Inferior parietal cortex (tissue), 1 donor: ENCODE results near the gene BCAR3.
"Not testable (repeated sequence)": the region's sequence is repeated elsewhere in the genome, so short reads cannot be mapped to it uniquely, and the experiment has no call there.

Experiments
- DNase-seq: peaks from one replicate; pipeline ENCODE4 v3.0.0-alpha.2; 2016; ENCODE audit errors: extremely low spot score

BCAR3 gene

DNA sequence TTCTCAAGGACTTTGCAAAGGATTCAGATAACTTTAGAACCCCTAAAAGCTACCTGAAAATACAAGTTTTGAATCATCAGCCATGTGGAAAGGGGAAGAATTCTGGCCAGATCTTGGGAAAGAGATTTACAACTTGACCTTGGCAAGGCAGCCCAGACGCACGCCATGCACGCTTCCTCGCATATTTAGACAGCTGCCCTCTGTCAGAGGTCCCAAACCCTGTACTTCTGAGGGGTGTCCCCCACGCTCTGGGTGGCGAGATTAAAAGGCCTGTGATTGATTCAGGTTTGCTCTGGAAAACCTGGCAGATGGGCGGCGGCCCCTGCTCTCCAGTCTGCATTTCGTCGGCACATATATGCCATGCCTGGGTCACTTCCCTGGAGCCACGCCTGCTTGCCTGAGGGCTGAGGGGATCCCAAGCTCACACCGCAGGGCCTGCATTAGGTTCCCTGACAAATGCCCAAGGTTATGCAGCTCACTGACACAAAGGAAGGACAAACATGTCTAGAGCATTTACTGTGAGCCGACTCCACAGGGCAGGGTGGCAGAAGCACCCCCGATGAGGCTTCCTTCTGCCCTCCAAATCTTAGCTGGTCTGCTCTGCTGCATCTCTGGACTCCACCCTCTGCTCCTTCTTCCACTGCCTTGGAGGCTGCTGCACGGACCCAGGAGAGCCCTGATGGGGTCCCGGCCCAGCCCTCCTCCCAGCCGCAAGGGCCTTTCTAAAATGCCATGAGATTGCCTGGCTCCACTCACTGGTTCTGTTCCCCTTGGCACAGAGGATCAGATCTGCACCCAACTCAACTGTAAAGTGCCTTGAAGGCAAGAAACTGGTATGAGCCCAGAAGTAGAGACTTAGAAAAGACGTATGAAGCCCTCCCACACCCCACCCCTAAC, 103.9 kb downstream of the BCAR3 start:
- no peak for DNase-seq

DNA sequence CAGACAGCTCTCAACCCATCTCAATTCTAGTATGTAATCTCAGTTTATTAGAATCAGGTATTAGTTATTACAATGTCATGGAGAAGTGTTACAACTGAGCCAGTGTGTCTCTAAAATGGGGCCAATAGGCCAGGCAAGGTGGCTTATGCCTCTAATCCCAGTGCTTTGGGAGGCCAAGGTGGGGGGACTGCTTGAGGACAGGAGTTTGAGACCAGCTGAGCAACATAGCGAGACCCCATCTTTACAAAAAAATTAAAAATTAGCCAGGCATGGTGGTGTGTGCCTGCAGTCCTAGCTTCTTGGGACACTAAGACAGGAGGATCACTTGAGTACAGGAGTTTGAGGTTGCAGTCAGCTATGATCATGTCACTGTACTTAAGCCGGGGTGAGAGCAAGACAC, 104.9 kb downstream of the BCAR3 start:
- DNase-seq, result no peak

DNA sequence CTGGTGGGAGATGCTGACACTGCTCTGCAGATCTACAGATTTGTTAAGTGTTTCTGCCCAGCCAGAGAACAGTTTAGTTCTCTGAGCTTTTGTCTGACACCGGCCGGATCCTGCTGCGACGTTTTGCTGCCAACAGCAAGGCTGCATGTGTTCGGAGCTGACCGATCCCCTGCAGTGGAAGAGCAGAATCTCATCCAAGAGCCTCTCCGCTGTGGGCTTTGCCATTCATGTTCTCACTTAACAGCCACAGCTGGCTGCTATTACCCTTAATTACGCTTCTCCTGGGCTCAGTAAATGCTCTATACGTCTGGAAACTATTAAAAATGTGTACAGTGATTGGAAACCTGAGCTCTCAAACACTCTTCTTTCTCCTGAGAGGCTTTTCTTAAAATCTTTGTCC, 105.3 kb downstream of the BCAR3 start:
- DNase-seq, result no peak

DNA sequence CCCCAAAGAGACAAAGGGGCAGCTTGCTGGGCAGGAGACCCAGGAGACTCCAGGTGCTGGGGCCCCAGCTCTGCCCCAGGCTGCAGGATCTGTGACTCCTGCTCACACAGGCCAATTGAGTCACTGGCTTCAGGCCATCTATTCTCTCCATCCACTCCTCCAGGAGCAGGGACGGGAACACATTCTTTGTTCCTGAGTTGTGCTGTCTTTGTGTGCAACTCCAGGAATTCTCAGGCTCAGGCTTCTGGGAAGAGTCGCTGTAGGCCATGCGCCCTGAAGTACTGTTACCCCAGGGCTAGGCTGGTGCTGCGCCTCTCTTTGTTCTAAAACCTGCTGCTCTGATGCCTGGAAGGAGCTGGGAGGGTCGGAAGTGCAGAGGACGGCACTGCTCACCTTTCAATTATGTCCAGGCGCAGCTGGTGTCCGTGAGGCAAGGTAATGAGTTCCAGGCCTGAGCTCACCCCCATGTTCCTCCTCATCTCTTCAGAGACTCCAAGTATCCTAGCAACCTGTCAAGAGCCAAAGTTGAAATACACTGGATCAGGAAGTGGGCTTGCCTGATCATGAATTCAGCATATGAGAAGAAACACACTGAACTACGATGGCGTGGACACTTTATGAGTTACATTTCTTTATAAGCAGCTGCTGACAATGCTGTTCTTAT, 105.9 kb downstream of the BCAR3 start:
- DNase-seq, result no peak

DNA sequence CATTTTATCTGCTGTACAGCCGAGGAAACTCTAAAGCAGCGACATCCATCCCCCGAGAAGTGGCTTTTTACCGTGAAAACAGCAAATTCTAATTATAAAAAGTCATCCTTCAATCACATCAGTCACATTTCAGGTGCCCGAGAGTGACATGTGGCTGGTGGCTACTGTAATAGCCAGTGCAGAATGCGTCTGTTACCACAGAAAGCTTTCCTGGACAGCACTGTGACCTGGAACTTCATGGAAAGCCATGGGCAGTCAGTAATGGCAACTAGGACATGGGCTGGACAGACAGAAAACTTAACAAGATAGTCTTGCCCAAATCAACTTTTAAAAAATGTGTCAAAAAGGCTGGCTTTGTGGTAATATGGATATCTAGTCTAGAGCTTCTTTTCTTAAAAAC, 106.6 kb downstream of the BCAR3 start:
- DNase-seq, result no peak

DNA sequence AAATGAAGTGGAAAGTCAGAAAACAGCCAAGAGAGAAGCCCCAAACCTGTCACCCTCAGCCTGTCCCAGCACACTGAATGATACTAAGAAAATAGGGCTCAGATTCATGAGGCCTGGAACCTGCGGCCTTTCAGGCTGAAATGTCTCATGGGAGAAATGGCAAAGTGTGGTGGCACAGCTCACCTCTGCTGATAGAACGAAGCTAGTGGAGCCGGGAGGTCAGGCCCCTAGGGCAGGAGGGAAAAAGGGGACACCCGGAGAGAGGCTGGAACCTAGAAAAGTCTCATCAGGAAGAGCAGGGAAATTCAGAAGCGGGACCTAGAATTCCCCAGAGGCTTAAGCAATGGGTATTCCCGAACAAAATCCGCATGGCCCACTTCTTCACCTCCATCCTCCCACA, 107.1 kb downstream of the BCAR3 start:
- no peak for DNase-seq

DNA sequence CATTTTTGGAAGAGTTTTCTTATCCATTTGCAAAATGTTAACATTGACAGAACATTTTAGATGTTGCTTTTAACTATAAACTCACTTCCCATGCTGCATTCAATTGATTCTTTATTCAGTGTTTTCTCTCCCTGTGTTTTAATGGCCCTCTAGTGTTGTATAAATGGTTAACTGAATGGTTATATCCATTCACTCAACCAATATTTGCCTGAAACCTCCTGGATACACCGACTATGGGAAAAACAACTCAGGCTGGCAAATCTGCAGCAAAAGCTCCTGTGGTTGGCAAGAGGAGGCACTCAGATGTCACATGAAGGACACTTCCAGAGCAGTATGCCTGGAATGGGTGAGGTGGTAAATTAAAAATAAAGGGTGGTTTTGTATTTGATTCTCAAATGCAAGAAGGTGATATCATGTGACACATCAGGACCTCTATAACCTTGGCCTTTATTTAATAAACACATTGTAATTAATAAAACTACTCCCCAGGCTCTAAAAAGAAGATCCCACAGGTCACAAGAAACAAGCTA, 107.6 kb downstream of the BCAR3 start:
- no peak for DNase-seq

DNA sequence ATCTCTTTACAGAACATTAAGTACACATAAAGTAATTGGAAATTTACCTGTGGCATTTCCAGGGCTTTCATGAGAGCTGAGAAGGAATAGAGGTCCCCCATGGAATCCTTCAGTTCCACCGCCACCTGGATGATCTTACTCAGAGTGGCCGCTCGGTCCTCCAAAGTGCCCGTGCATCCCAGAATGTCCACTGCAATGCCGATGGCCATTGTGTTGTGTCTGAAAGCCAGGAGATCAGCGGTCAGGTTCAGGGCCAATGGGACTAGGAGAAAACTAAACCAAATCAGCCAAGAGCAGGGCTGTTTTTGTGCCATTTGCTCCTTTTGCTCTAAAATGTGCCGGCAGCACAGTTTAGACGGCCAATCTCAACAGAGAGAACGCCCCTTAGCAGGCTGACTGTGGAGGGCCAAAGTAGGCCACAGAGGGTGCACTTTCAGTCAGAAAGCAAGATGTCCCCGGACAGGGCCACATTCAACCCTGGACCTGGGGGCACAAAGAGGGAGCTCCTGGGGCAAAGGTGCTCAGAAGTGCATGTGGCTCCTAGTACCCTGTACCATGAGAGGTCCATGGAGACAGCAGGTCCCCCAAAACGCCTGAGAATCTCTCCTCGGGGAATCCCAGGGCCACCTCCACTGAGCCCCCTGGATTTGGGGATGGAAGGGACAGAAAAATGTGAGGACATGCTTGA, 109.9 kb downstream of the BCAR3 start:
- DNase-seq, result no peak

DNA sequence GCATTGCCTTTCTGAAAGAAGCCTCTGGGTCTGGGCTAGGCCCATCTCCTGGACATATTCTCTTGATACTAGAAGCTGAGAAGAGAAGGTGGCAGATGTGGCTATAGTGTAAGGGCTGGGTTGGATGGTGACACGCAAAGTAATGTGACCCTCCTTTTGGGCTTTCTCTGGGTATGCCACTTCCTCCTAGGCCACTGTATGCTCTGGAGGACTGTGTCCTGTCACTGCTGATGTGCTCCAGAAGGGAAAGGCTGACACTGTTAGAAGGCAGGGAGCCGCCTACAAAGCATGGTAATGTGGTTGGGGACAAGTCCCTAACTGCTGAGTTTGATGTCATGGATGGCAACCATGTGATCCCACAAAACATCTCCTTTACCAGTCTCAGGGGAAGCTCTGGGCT, 112.1 kb downstream of the BCAR3 start:
- DNase-seq, result no peak

DNA sequence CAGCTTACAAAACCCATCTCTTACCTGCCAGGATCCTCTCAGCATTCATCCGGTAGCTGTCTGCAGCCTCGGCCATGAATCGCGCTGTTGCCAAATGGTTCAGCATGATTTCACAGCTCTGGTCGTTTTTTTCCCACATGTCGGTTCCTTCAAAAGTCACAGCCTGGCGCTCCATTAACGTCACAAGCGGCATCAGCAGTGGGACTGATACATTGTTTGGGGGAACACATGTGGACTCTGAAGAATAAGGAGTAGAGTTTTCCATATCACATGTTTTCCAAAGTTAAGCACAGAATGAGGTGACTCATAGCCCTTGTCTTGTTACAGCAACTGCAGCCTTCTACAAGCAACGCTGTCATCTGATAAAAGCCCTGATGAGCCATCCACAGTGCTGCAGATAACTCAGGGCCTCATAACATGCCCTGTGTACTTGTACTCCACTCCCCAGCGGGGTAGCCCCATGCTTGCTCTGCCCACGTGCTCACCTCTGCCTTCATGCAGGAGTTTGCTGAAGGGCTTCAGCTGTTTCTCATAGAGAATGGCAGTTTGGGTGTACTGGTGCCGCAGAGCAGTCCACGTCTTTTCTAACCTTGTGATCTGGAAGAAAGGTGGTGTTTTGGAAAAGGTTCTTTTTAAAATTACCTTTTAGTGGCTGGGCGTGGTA, 114.2 kb downstream of the BCAR3 start:
- peak; percentile 50 for DNase-seq

DNA sequence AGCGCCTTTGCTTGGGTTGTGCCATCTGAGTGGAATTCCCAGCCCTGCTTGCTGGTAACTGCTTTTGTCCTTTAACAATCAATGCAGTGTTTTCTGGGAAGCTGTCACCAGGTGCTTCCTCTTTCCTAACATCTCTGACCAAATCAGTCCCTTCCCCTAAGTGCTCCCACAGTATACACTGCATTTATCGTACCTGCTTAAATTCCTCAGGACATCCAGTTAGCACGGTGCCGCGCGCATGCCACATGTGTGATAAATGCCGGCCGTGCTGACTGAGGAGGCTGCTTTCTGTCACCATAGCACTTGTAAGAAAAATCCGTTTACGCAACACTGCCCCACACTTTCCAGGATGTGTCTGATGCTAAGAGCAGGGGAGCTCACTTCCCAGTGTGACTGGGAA, 115.4 kb downstream of the BCAR3 start:
- no peak for DNase-seq

DNA sequence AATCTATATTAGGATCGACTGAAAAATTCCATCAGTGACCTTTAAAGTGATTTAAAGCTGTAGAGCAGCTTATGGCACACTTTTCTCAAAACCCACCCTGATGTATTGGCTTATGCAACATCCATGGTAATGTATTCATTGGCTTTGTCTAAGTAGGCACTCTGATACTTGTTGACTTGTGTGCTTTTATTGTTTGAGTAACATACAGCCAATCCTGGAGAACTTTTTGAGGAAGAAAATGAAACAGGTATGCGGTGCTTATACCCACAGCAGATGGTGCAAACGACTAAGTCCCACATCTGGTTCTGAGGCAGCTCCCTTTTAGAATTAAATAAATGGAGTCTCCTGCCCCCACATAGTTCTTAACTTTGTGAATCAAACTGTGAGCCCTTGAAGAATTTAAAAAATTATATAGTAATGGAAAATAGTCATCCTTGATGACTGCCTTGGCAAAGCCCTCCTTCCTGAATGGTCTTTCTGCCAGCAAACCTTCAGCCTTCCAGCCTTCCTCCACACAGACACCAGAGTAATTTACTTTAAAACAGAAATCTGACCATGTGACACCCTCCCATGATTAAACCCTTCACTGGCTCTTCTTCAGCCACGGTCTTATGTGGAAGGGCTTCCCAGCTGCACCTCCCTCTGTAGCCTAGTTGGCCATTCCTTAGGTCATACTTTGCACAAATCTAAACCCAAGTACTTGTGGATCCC, 116.0 kb downstream of the BCAR3 start:
- no peak for DNase-seq

DNA sequence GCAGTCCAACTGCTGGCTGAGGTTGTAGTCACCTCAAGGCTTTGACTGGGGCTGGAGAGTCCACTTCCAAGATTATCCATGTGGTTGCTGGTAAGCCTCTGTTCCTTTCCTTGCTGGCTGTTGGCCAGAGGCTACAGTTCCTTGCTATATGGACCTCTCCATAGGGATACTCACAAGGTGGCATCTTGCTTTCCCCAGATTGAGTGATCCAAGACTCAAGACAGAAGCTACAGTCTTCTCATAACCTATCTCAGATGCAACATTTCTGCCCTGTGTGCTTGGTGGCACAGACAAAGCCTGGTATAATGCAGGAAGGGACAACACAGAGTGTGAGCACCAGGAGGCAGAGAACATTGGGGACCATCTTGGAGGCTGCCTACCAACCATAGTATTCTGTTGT, 121.9 kb downstream of the BCAR3 start:
- DNase-seq, result no peak

DNA sequence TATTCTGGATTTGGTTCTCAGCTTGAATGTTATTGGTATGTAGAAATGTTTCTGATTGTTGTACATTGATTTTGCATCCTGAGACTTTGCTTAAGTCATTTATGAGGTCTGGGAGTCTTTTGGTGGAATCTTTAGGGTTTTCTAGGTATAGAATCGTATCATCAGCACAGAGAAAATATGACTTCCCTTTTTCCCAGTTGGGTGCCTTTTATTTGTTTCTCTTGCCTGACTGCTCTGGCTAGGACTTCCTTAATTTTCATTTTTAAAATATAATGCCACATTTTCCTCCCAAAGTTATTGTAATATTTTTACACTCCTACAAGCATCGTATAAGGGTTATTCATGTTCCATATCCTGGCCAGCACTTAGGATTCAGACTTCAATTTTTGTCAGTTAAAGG, 122.6 kb downstream of the BCAR3 start:
- no peak for DNase-seq

DNA sequence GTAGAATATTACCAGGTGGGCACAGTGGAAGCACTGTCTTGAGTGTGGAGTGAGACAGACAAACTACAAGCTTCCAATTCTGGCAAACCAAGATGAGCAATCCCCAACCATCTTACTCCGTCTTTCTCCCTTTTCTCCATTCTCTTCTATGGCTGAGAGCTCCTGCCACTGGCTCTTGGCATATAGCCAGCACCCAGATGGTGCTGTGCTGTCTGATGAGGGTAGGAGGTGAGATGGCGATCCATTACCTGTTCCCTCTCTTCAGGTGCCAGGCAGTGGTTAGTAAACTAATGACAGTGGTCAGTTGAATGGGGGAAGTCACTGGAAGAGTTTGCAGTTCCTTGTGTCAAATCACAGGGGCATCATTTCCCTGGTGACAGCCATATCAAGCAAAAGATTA, 125.3 kb downstream of the BCAR3 start:
- no peak for DNase-seq

DNA sequence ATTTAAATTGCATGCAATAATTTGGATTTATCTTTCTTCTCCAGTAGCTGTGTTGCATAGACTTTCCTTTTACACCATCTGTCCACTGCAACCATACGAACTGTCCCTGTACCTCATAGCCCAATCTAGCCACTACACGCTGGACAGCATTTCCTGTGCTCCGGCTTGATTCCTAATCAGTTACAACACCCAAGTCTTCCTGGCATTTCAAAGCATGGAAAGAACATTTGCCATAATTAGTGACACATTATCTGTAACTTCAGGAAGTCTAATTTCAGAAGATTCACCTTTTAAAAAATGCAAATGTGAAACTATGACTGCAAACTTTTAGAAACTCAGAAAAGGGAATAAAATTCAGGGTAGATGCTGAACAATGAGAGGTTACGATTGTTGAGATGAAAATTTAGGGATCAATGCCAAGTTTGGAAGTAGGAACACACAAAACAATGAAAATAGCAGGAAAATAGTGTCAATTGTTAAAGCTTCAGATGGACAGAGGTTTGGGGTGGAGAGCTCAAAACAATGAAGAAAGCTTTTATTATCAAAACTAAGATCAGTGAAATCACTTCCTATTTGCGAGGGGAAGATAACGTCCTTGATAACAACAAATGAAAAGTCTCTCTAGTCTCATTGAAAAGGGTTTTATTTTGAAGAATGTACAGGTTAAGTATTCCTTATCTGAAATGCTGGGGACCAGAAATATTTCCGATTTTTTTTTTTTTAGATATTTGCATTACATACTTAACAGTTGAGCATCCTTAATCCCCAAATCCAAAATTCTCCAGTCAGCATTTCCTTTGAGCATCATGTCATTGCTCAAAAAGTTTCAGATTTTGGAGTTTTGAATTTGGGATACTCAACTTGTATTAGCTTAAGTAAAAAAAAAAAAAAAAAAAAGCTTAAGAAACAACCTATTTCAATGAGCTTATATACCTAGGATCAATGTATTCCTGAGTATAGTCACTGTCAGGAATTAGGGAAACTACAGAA, 126.5 kb downstream of the BCAR3 start:
- no peak for DNase-seq

DNA sequence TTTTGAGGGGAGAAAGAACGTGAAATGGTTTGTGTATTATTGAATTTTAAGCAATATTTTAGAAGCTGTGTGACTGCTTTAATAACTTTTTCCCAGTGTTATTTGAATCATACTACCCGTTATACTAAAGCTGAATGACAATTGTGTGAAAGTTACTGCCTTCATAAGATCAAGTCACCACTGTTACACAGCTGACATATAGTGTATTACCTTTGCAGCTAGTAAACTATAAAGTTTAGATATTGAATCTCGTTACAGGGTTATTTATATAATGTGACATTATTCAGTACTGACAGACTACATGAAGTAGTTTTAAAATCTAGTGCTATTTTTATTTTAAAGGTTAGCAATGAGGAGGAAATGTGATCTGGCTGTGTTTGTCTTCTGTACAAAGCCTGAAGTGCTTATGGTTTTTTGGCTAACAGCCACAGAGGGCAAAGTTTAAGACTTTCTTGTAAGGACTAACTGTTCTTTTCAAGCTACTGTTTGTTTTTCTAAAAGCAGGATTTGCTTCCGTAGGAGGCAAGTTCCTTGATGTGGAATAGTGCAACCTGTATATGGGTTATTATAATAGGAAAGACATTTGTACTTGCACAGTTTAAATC, 127.6 kb downstream of the BCAR3 start:
- not testable (repeated sequence) for DNase-seq

DNA sequence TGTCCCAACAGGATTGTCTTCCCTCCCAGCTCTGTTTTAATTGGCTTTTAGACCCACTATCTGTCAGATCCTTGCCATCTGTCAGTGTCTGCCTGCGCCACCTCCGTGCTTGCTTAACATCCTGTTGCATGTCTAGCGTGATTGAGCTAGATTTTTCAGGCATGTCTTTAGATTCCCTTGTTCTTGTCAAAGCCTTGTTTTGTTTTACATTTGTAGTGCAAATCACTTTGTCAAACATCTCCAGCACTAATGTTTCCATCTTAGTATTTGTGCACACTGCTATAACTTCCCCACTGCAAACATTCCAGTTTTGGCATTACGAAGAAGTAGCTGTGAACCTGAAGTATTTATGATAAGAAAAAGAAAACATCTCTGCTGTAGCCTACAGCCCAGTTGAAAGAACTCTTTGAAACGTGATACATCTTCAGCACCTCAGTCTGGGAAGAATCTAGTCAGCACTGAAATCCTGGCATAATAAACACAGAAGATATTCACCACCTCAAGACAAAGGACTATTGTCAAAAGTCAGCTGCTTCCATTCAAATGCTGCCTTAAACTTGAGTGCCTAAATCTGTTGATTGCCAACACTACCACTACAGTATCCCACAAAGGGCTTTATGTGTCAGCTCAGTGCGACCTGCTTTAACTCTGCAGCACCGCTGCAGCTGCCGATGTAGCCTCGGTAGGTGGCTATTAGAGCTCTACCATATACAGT, 128.7 kb downstream of the BCAR3 start:
- peak; percentile 77 for DNase-seq

DNA sequence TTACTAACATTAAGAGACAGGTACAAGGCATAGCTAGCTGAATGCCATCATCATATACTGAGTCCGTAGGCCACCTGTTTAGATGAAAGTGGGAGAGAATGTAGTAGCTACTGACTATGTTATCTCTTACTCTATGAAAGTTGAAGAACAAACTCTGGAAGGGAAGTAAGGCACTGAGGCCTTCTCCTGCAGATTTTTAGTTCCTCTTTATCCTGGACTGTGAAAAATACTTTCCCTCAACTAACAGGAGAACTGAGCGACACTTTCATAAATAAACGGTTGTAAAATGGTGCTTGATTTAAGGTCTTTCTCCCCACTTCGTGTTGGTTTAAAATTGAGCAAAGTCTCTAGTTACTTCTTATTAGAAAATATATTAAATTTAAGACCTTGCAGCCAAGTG, 131.8 kb downstream of the BCAR3 start:
- no peak for DNase-seq
